B cell (primary cell): ENCODE data around the gene WDR43. TPM values are rescaled to one million over a fixed set of nuclear protein-coding genes. Genes with fewer than 3 reads are reported as not detected.

ENCODE experiments used
- ATAC-seq: fragments of 200-7000 bp; cut with Tn5 transposase; one replicate; pipeline ENCODE4 v1.10.0; 2021; ENCODE audit warnings: low read depth, mild to moderate bottlenecking, moderate number of reproducible peaks, moderate library complexity
- CTCF ChIA-PET: fragments of 350-600 bp; sonication (Branson Sonifier 250); formaldehyde crosslinking; loops from one replicate; lab custom pipeline; 2021; ENCODE audit warnings: antibody characterized with exemption, inconsistent platforms; lab: Charles Lee
- POLR2A ChIA-PET: fragments of 350-600 bp; sonication (Branson Sonifier 250); formaldehyde crosslinking; loops from one replicate; lab custom pipeline; 2021; ENCODE audit warnings: antibody characterized with exemption; lab: Charles Lee
- DNase-seq: peaks from one replicate; pipeline ENCODE4 v3.0.0; 2013
- H2AFZ ChIP-seq: 2 replicates; pipeline ENCODE4 v1.6.1; 2012; ENCODE audit warnings: mild to moderate bottlenecking, low read depth, low read length; ENCODE audit not compliant: insufficient read depth, poor library complexity, severe bottlenecking
- H3K27ac ChIP-seq, 2 donors: 1 replicate in 1 of 2; 2 replicates in 1 of 2; pipeline ENCODE4 v1.5.1; 2012 to 2013; ENCODE audit warnings: low read length in 2 of 2, mild to moderate bottlenecking in 2 of 2, moderate library complexity in 1 of 2
- H3K27me3 ChIP-seq, 4 experiments: fragments of 200-600 bp in 1 of 4; sonication (generic) in 1 of 4; replicated peaks in 1 of 4; 1 replicate in 2 of 4; 2 replicates in 2 of 4; pipeline versions ENCODE4 v1.6.1 to v1.7.0; 2013 to 2016; ENCODE audit warnings: low read length in 3 of 4, mild to moderate bottlenecking in 2 of 4, mixed read lengths in 1 of 4, moderate library complexity in 1 of 4; ENCODE audit not compliant: insufficient read depth in 4 of 4, control insufficient read depth in 3 of 4; ENCODE audit errors: control extremely low read depth in 1 of 4
- H3K36me3 ChIP-seq, 2 experiments: replicated peaks in 1 of 2; 1 replicate in 1 of 2; 2 replicates in 1 of 2; pipeline versions ENCODE4 v1.6.1 to v1.7.1; 2013; ENCODE audit warnings: low read length in 1 of 2; ENCODE audit not compliant: insufficient read depth in 2 of 2, control insufficient read depth in 1 of 2; ENCODE audit errors: control extremely low read depth in 1 of 2, extremely low read depth in 1 of 2
- H3K4me1 ChIP-seq, 2 donors: fragments of 200-600 bp in 1 of 2; sonication (generic) in 1 of 2; 1 replicate in 1 of 2; 2 replicates in 1 of 2; pipeline versions ENCODE4 v1.5.1 to v1.6.1; 2013 to 2017; ENCODE audit warnings: low read length in 2 of 2; ENCODE audit not compliant: control insufficient read depth in 2 of 2, insufficient read depth in 2 of 2
- H3K4me2 ChIP-seq: replicated peaks from 2 replicates; pipeline ENCODE3; 2012; ENCODE audit warnings: mild to moderate bottlenecking, low read depth, low read length; ENCODE audit not compliant: poor library complexity, severe bottlenecking
- H3K4me3 ChIP-seq, 5 experiments: fragments of 200-600 bp in 1 of 5; sonication (generic) in 1 of 5; 1 replicate in 3 of 5; 2 replicates in 2 of 5; pipeline versions ENCODE4 v1.5.1 to v1.7.0; 2011 to 2016; ENCODE audit warnings: low read length in 4 of 5, mild to moderate bottlenecking in 4 of 5, low read depth in 2 of 5, control low read depth in 1 of 5, moderate library complexity in 1 of 5; ENCODE audit not compliant: insufficient read depth in 1 of 5; ENCODE audit errors: control extremely low read depth in 1 of 5, extremely low read depth in 1 of 5
- H3K79me2 ChIP-seq: fragments of 200-600 bp; sonication (generic); one replicate; pipeline ENCODE4 v1.6.0; 2016; ENCODE audit warnings: low read length; ENCODE audit not compliant: control insufficient read depth, insufficient read depth
- H3K9ac ChIP-seq: fragments of 200-600 bp; sonication (generic); 2 replicates; pipeline ENCODE4 v1.6.1; 2017; ENCODE audit warnings: mild to moderate bottlenecking, low read length, moderate library complexity
- H3K9me3 ChIP-seq, 3 donors: one replicate each; pipeline versions ENCODE4 v1.6.1 to v1.7.1; 2013; ENCODE audit warnings: low read length in 2 of 3; ENCODE audit not compliant: control insufficient read depth in 2 of 3, insufficient read depth in 1 of 3; ENCODE audit errors: control extremely low read depth in 1 of 3
- H4K20me1 ChIP-seq: 2 replicates; pipeline ENCODE4 v1.6.0; 2012; ENCODE audit warnings: mild to moderate bottlenecking, low read length; ENCODE audit not compliant: insufficient read depth, control insufficient read depth, poor library complexity, severe bottlenecking
- H3K27ac Mint-ChIP-seq: one replicate; pipeline ENCODE4 v1.8.0; 2021; ENCODE audit warnings: mixed read lengths
- H3K27me3 Mint-ChIP-seq: one replicate; pipeline ENCODE4 v1.8.0; 2021; ENCODE audit warnings: mixed read lengths
- H3K4me1 Mint-ChIP-seq: one replicate; pipeline ENCODE4 v1.8.0; 2021; ENCODE audit warnings: mixed read lengths
- H3K4me3 Mint-ChIP-seq: one replicate; pipeline ENCODE4 v1.8.0; 2021; ENCODE audit warnings: mixed read lengths
- H3K9me3 Mint-ChIP-seq: one replicate; pipeline ENCODE4 v1.8.0; 2022; ENCODE audit warnings: mixed read lengths; ENCODE audit not compliant: insufficient read depth
- CTCF ChIP-seq: fragments of 200-600 bp; IDR thresholded peaks from one replicate; pipeline ENCODE4 v1.8.0; 2022; ENCODE audit warnings: antibody characterized with exemption, mild to moderate bottlenecking
- EZH2 ChIP-seq: IDR thresholded peaks from 2 replicates; pipeline ENCODE4 v1.6.1; 2012; ENCODE audit warnings: borderline replicate concordance, low read depth, mild to moderate bottlenecking, moderate library complexity, low read length; ENCODE audit not compliant: insufficient read depth, poor library complexity, severe bottlenecking
- WGBS: methylation state at CpG from one replicate; pipeline ENCODE4 v1.1.5; 2013; ENCODE audit warnings: missing lambda C conversion rate; ENCODE audit not compliant: insufficient coverage; 5-methylcytosine and 5-hydroxymethylcytosine counted together
- intact Hi-C: fragments of 100-400 bp; cut with micrococcal nuclease; formaldehyde crosslinking; loops from one replicate; pipeline ENCODE4 v1.10.0; 2022
- polyA plus RNA-seq: library from polyadenylated mRNA; depleted of rRNA; stranded (reverse); fragments of >200 nt; gene quantifications from 2 replicates; pipeline ENCODE4 v1.2.3, GENCODE V29; 2012
- total RNA-seq, 2 donors: library from RNA; stranded (reverse); fragments of 120-200 nt in 1 of 2; gene quantifications; 1 replicate in 1 of 2; 2 replicates in 1 of 2; pipeline versions ENCODE4 v1.2.3 to v1.2.4, GENCODE V29; 2013 to 2022

The WDR43 gene
- total and polyA plus RNA-seq, 2 donors (not counting 1 experiment from before 2014, with no cell fraction given) = 22.5 to 51.0 TPM

GRCh38 chr2:28976584-28976983, 82.1 kb downstream of the WDR43 start:
- CTCF ChIA-PET = no interaction called here
- H3K27ac Mint-ChIP-seq = no peak overlapping the region

More at GRCh38 chr2:28976584-28976983, 82.1 kb downstream of the WDR43 start:
- Histone ChIP-seq H3K4me2 (no peak overlapping the region), H2AFZ (no peak overlapping the region), H3K4me3 (no peak overlapping the region), H4K20me1 (no peaks in the 10 kb centered on the region), H3K27ac (no peak overlapping the region), H3K4me1 (no peaks in the 10 kb centered on the region), H3K9ac (no peak overlapping the region), H3K36me3 (no peaks in the 10 kb centered on the region), H3K27me3 (peaks cover 0 to 3% (median 0%) of the 10 kb centered on the region in 4 experiments), H3K79me2 (no peaks in the 10 kb centered on the region), H3K9me3 (no peaks in the 10 kb centered on the region)
- Mint-ChIP-seq H3K4me3 (no peak overlapping the region), H3K27me3 (no peaks in the 10 kb centered on the region), H3K9me3 (no peaks in the 10 kb centered on the region), H3K4me1 (no peaks in the 10 kb centered on the region)
- DNase-seq (no peak), ATAC-seq (no peak)
- 100% methylated on average over 2 of the region's 3 CpGs for WGBS
- intact Hi-C loops = no loop called here
- TF ChIP-seq EZH2 (no peak), CTCF (no peak)
- POLR2A ChIA-PET = no interaction called here
